ENCODE data around the gene ABHD17A.

ABHD17A gene

GRCh38 chr19:1851654-1852580, 33.4 kb downstream of the ABHD17A start:
- DNase-seq = peak; percentile 54

GRCh38 chr19:1850809-1851653, 34.3 kb downstream of the ABHD17A start:
- DNase-seq = no peak

- no peak for DNase-seq
Measured at GRCh38 chr19:1849886-1850398, 35.4 kb downstream of the ABHD17A start.

- no peak for DNase-seq
Measured at GRCh38 chr19:1849132-1849474, 36.2 kb downstream of the ABHD17A start.

GRCh38 chr19:1848399-1849131, 36.7 kb downstream of the ABHD17A start, which contains the start of gene REXO1:
REXO1 (minus strand) TSS chr19:1848483; CDS start chr19:1848358, 125 bp downstream.
- DNase-seq = peak; percentile 95

- no peak for DNase-seq
Measured at GRCh38 chr19:1847684-1848398, 37.5 kb downstream of the ABHD17A start.

- no peak for DNase-seq
Measured at GRCh38 chr19:1847348-1847683, 38.0 kb downstream of the ABHD17A start.

- no peak for DNase-seq
Measured at GRCh38 chr19:1846517-1847204, 38.6 kb downstream of the ABHD17A start.

GRCh38 chr19:1845642-1846041, 39.7 kb downstream of the ABHD17A start:
- DNase-seq = no peak

- DNase-seq = no peak
Measured at GRCh38 chr19:1845125-1845515, 40.2 kb downstream of the ABHD17A start.

GRCh38 chr19:1844513-1845124, 40.7 kb downstream of the ABHD17A start:
- DNase-seq = no peak

GRCh38 chr19:1843646-1844394, 41.5 kb downstream of the ABHD17A start:
- no peak for DNase-seq

GRCh38 chr19:1843116-1843515, 42.2 kb downstream of the ABHD17A start:
- DNase-seq = no peak

- DNase-seq = no peak
Measured at GRCh38 chr19:1841209-1841924, 43.9 kb downstream of the ABHD17A start.

- DNase-seq = no peak
Measured at GRCh38 chr19:1840541-1841115, 44.7 kb downstream of the ABHD17A start.

- no peak for DNase-seq
Measured at GRCh38 chr19:1839658-1840540, 45.4 kb downstream of the ABHD17A start.

GRCh38 chr19:1837625-1838105, 47.6 kb downstream of the ABHD17A start:
- DNase-seq = peak; percentile 36

GRCh38 chr19:1837222-1837565, 48.1 kb downstream of the ABHD17A start:
- no peak for DNase-seq
